Measurements from ENCODE around the gene MAGI1.

GRCh38 chr3:65831733-65832425 is 206.8 kb downstream of the MAGI1 start:
- TF ChIP-seq TAF1 (IDR thresholded peaks at IDR 0.05; ENCODE audit: borderline replicate concordance, low read depth, low read length) (no peak), POLR2A (IDR thresholded peaks at IDR 0.05; ENCODE audit: low read depth, low read length) (no peak)

All from GM12892 (cell line).